SU-DHL-6 (cell line): Measurements from ENCODE around the gene COL21A1.
"Not testable (repeated sequence)": the region's sequence is repeated elsewhere in the genome, so short reads cannot be mapped to it uniquely, and the experiment has no call there.

Source experiments
- H2AFZ ChIP-seq: fragments of 200-600 bp; sonication (generic); 2 replicates; pipeline ENCODE4 v1.6.1; 2014; ENCODE audit warnings: low read depth, mild to moderate bottlenecking, moderate library complexity, mixed read lengths, antibody characterized with exemption, low read length; ENCODE audit not compliant: severe bottlenecking
- H3F3A ChIP-seq: fragments of 200-600 bp; shearing (Covaris generic); 2 replicates; pipeline ENCODE4 v1.6.0; 2016; ENCODE audit warnings: antibody characterized with exemption, mild to moderate bottlenecking; ENCODE audit not compliant: insufficient read depth
- H3K27ac ChIP-seq: fragments of 200-600 bp; sonication (generic); 2 replicates; pipeline ENCODE4 v1.5.1; 2016; ENCODE audit warnings: low read depth, mild to moderate bottlenecking, low read length, moderate library complexity, mixed read lengths
- H3K27me3 ChIP-seq: fragments of 200-600 bp; sonication (generic), shearing (Covaris generic); 2 replicates; pipeline ENCODE4 v1.6.0; 2014; ENCODE audit warnings: mild to moderate bottlenecking, low read length
- H3K36me3 ChIP-seq: fragments of 200-600 bp; sonication (generic); 2 replicates; pipeline ENCODE4 v1.6.1; 2014; ENCODE audit warnings: mild to moderate bottlenecking, low read length, mixed read lengths
- H3K4me2 ChIP-seq: fragments of 300-600, 200-600 bp; shearing (Covaris generic), sonication (generic); 2 replicates; pipeline ENCODE4 v1.6.0; 2014; ENCODE audit warnings: low read length, low read depth, mild to moderate bottlenecking; ENCODE audit not compliant: poor library complexity, severe bottlenecking
- H3K4me3 ChIP-seq: fragments of 200-600 bp; sonication (generic); 2 replicates; pipeline ENCODE4 v1.5.1; 2014; ENCODE audit warnings: antibody characterized with exemption, low read length, mild to moderate bottlenecking, mixed read lengths; ENCODE audit not compliant: insufficient read depth, poor library complexity, severe bottlenecking
- H3K79me2 ChIP-seq: fragments of 200-600 bp; sonication (generic); 2 replicates; pipeline ENCODE4 v1.6.1; 2014; ENCODE audit warnings: mild to moderate bottlenecking, low read length, moderate library complexity; ENCODE audit not compliant: insufficient read depth
- H3K9ac ChIP-seq: fragments of 200-600 bp; sonication (generic); 2 replicates; pipeline ENCODE4 v1.7.0; 2014; ENCODE audit warnings: mild to moderate bottlenecking, low read length
- H3K9me2 ChIP-seq: fragments of 200-600 bp; sonication (generic); replicated peaks from 2 replicates; pipeline ENCODE4 v1.6.1; 2014; ENCODE audit warnings: low read length; ENCODE audit not compliant: insufficient read depth
- H3K9me3 ChIP-seq: fragments of 200-600 bp; sonication (generic); 2 replicates; pipeline ENCODE4 v1.6.1; 2014; ENCODE audit warnings: low read length, mixed read lengths; ENCODE audit not compliant: insufficient read depth
- H4K20me1 ChIP-seq: fragments of 200-600 bp; sonication (generic); 2 replicates; pipeline ENCODE4 v1.6.1; 2014; ENCODE audit warnings: low read depth, mild to moderate bottlenecking, antibody characterized with exemption, low read length, moderate library complexity, mixed read lengths
- CTCF ChIP-seq: fragments of 200-600 bp; sonication (generic); IDR thresholded peaks from one replicate; pipeline ENCODE4 v1.5.1; 2017; ENCODE audit warnings: antibody characterized with exemption, mild to moderate bottlenecking, low read length, moderate library complexity; ENCODE audit not compliant: insufficient read depth, poor library complexity, severe bottlenecking
- EZH2phosphoT487 ChIP-seq: fragments of 200-600 bp; sonication (generic), shearing (Covaris generic); conservative IDR thresholded peaks from 2 replicates; pipeline ENCODE4 v1.6.1; 2018; ENCODE audit warnings: mild to moderate bottlenecking, antibody characterized with exemption, low read length, moderate library complexity, mixed read lengths

COL21A1 gene

GRCh38 chr6:56266011-56266410 is 18.6 kb upstream of the COL21A1 start:
- no peaks in the 10 kb centered on the region for H3K9me3 ChIP-seq
- no peaks in the 10 kb centered on the region for H3K36me3 ChIP-seq
- H3K4me3 ChIP-seq = no peak overlapping the region
- H2AFZ ChIP-seq = no peak overlapping the region
- no peaks in the 10 kb centered on the region for H3K27me3 ChIP-seq
- no peak overlapping the region for H3K27ac ChIP-seq
- no peaks in the 10 kb centered on the region for H3F3A ChIP-seq
- H3K9ac ChIP-seq = no peak overlapping the region
- H3K4me2 ChIP-seq = no peak overlapping the region
- no peak for TF ChIP-seq EZH2phosphoT487
- no peak for TF ChIP-seq CTCF
- H4K20me1 ChIP-seq = no peaks in the 10 kb centered on the region
- H3K9me2 ChIP-seq = no peaks in the 10 kb centered on the region
- no peaks in the 10 kb centered on the region for H3K79me2 ChIP-seq

- Histone ChIP-seq H3K4me3 (no peak overlapping the region), H3K9me3 (no peaks in the 10 kb centered on the region), H3K9me2 (no peaks in the 10 kb centered on the region), H3F3A (no peaks in the 10 kb centered on the region), H3K36me3 (no peaks in the 10 kb centered on the region), H3K79me2 (no peaks in the 10 kb centered on the region), H3K27me3 (no peaks in the 10 kb centered on the region), H3K27ac (no peak overlapping the region), H3K9ac (no peak overlapping the region), H4K20me1 (no peaks in the 10 kb centered on the region), H3K4me2 (no peak overlapping the region), H2AFZ (no peak overlapping the region)
- TF ChIP-seq CTCF = no peak
- no peak for TF ChIP-seq EZH2phosphoT487
Measured at GRCh38 chr6:56263596-56264315, 16.4 kb upstream of the COL21A1 start.

GRCh38 chr6:56260593-56260992 is 13.2 kb upstream of the COL21A1 start:
- H3K79me2 ChIP-seq, H3K27me3 ChIP-seq, H3K27ac ChIP-seq, H2AFZ ChIP-seq, H4K20me1 ChIP-seq, H3K36me3 ChIP-seq, H3K9ac ChIP-seq, H3K4me2 ChIP-seq, H3K4me3 ChIP-seq, H3K9me3 ChIP-seq, H3F3A ChIP-seq, H3K9me2 ChIP-seq: not testable (repeated sequence)

GRCh38 chr6:56259234-56260077 is 12.1 kb upstream of the COL21A1 start:
- Histone ChIP-seq H2AFZ (no peak overlapping the region), H4K20me1 (no peaks in the 10 kb centered on the region), H3K36me3 (no peaks in the 10 kb centered on the region), H3K79me2 (no peaks in the 10 kb centered on the region), H3F3A (no peaks in the 10 kb centered on the region), H3K4me2 (no peak overlapping the region), H3K4me3 (no peak overlapping the region), H3K9me3 (no peaks in the 10 kb centered on the region), H3K27ac (no peak overlapping the region), H3K9me2 (no peaks in the 10 kb centered on the region), H3K9ac (no peak overlapping the region), H3K27me3 (no peaks in the 10 kb centered on the region)
- TF ChIP-seq CTCF = no peak
- no peak for TF ChIP-seq EZH2phosphoT487
